ENCODE results near the gene DROSHA.

The DROSHA gene

GRCh38 chr5:31382051-31382878 is 149.6 kb downstream of the DROSHA start:
- TF ChIP-seq TAF1 (IDR thresholded peaks at IDR 0.05; ENCODE audit: borderline replicate concordance, insufficient read depth, low read length) (no peak), REST (IDR thresholded peaks at IDR 0.05; ENCODE audit: insufficient read depth in 1 of 2, low read depth in 2 of 2, low read length in 2 of 2) (no peak), POLR2AphosphoS5 (IDR thresholded peaks at IDR 0.05; ENCODE audit: low read depth, low read length) (no peak), FOXP2 (optimal IDR thresholded peaks at IDR 0.05; ENCODE audit: borderline replicate concordance, extremely low read depth, extremely low read length, insufficient read depth) (no peak), SIN3A (IDR thresholded peaks at IDR 0.05; ENCODE audit: borderline replicate concordance, insufficient read depth, low read length) (no peak)

GRCh38 chr5:31381299-31381698 is 150.6 kb downstream of the DROSHA start:
- TF ChIP-seq FOXP2 (optimal IDR thresholded peaks at IDR 0.05; ENCODE audit: borderline replicate concordance, extremely low read depth, extremely low read length, insufficient read depth) = no peak
- no peak for TF ChIP-seq TAF1 (IDR thresholded peaks at IDR 0.05; ENCODE audit: borderline replicate concordance, insufficient read depth, low read length)
- no peak for TF ChIP-seq POLR2AphosphoS5 (IDR thresholded peaks at IDR 0.05; ENCODE audit: low read depth, low read length)
- TF ChIP-seq SIN3A (IDR thresholded peaks at IDR 0.05; ENCODE audit: borderline replicate concordance, insufficient read depth, low read length) = no peak
- no peak for TF ChIP-seq REST (IDR thresholded peaks at IDR 0.05; ENCODE audit: insufficient read depth in 1 of 2, low read depth in 2 of 2, low read length in 2 of 2)

- no peak for TF ChIP-seq SIN3A (IDR thresholded peaks at IDR 0.05; ENCODE audit: borderline replicate concordance, insufficient read depth, low read length)
- TF ChIP-seq POLR2AphosphoS5 (IDR thresholded peaks at IDR 0.05; ENCODE audit: low read depth, low read length) = no peak
- TF ChIP-seq TAF1 (IDR thresholded peaks at IDR 0.05; ENCODE audit: borderline replicate concordance, insufficient read depth, low read length) = no peak
- TF ChIP-seq REST (IDR thresholded peaks at IDR 0.05; ENCODE audit: insufficient read depth in 1 of 2, low read depth in 2 of 2, low read length in 2 of 2) = no peak
- TF ChIP-seq FOXP2 (optimal IDR thresholded peaks at IDR 0.05; ENCODE audit: borderline replicate concordance, extremely low read depth, extremely low read length, insufficient read depth) = no peak
Observed at GRCh38 chr5:31380049-31380448, 151.8 kb downstream of the DROSHA start.

- no peak for TF ChIP-seq POLR2AphosphoS5 (IDR thresholded peaks at IDR 0.05; ENCODE audit: low read depth, low read length)
- no peak for TF ChIP-seq FOXP2 (optimal IDR thresholded peaks at IDR 0.05; ENCODE audit: borderline replicate concordance, extremely low read depth, extremely low read length, insufficient read depth)
- no peak for TF ChIP-seq SIN3A (IDR thresholded peaks at IDR 0.05; ENCODE audit: borderline replicate concordance, insufficient read depth, low read length)
- TF ChIP-seq TAF1 (IDR thresholded peaks at IDR 0.05; ENCODE audit: borderline replicate concordance, insufficient read depth, low read length) = no peak
- no peak for TF ChIP-seq REST (IDR thresholded peaks at IDR 0.05; ENCODE audit: insufficient read depth in 1 of 2, low read depth in 2 of 2, low read length in 2 of 2)
Observed at GRCh38 chr5:31378838-31379237, 153.1 kb downstream of the DROSHA start.
